NCI-H2081 (cell line): Measurements from ENCODE around the gene GYPC.
"Not testable (repeated sequence)": the region's sequence is repeated elsewhere in the genome, so short reads cannot be mapped to it uniquely, and the experiment has no call there.

Experiments used
- DNase-seq, 2 experiments: peaks; one replicate each; lab custom pipeline; 2025; lab: John Stamatoyannopoulos, UW

GYPC gene

GRCh38 chr2:126699716-126700581, 44.0 kb downstream of the GYPC start:
- peak; percentile 33 to 60 for DNase-seq

- no peak for DNase-seq
Measured at GRCh38 chr2:126700677-126701076, 44.7 kb downstream of the GYPC start.

GRCh38 chr2:126703311-126703710, 47.4 kb downstream of the GYPC start:
- no peak for DNase-seq

- no peak for DNase-seq
Measured at GRCh38 chr2:126704434-126705160, 48.6 kb downstream of the GYPC start.

GRCh38 chr2:126707191-126707590, 51.2 kb downstream of the GYPC start:
- DNase-seq: no peak

- DNase-seq: no peak
Measured at GRCh38 chr2:126707941-126708340, 52.0 kb downstream of the GYPC start.

GRCh38 chr2:126714191-126714965, 58.4 kb downstream of the GYPC start:
- no peak for DNase-seq

- no peak for DNase-seq
Measured at GRCh38 chr2:126715111-126715510, 59.2 kb downstream of the GYPC start.

GRCh38 chr2:126715576-126716406, 59.8 kb downstream of the GYPC start:
- no peak for DNase-seq

GRCh38 chr2:126717277-126717676, 61.3 kb downstream of the GYPC start:
- not testable (repeated sequence) for DNase-seq

- no peak for DNase-seq
Measured at GRCh38 chr2:126717928-126718327, 62.0 kb downstream of the GYPC start.

- no peak for DNase-seq
Measured at GRCh38 chr2:126719191-126719832, 63.4 kb downstream of the GYPC start.

GRCh38 chr2:126719833-126720351, 63.9 kb downstream of the GYPC start:
- no peak for DNase-seq

GRCh38 chr2:126720638-126721037, 64.7 kb downstream of the GYPC start:
- DNase-seq: no peak

GRCh38 chr2:126722081-126722480, 66.1 kb downstream of the GYPC start:
- no peak for DNase-seq

- no peak for DNase-seq
Measured at GRCh38 chr2:126722546-126722945, 66.6 kb downstream of the GYPC start.

- no peak for DNase-seq
Measured at GRCh38 chr2:126723281-126723815, 67.4 kb downstream of the GYPC start.

GRCh38 chr2:126725580-126725979, 69.6 kb downstream of the GYPC start:
- DNase-seq: no peak

GRCh38 chr2:126729896-126730295, 73.9 kb downstream of the GYPC start:
- DNase-seq: no peak

- DNase-seq: no peak
Measured at GRCh38 chr2:126730655-126731054, 74.7 kb downstream of the GYPC start.

GRCh38 chr2:126731353-126731752, 75.4 kb downstream of the GYPC start:
- DNase-seq: no peak
